ENCODE measurements around the gene SLC7A14. TPM values are rescaled to one million over a fixed set of nuclear protein-coding genes. Genes with fewer than 3 reads are reported as not detected.

The SLC7A14 gene
- total RNA-seq, 2 experiments from 2014 or later = not detected

- ATAC-seq = no peak
- CTCF ChIA-PET = interaction anchor here (1.1 to 1.2 kb wide), 3 partner anchors 11 to 258 kb away, joined by 3 to 4 read pairs (median 3); no protein-coding TSS in a partner anchor
- TF ChIP-seq CTCF (IDR thresholded peaks at IDR 0.05) = no peak
Observed at GRCh38 chr3:170553788-170554757, 31.8 kb downstream of the SLC7A14 start.

DNA sequence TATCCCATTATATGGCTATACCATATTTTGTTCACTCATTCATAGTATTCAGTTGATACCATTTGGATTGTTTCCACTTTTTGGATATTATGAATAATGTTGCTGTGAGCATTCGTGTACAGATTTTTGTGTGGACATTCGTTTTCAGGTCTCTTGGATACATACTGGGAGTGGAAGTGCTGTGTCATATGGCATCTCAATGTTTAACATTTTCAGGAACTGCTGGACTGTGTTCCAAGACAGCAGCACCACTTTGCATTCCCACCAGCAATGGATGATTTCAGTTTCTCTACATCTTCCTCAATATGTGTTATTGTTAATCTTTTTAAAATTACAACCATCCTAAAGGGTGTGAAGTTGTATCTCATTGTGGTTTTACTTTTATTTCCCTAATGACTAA, 34.6 kb downstream of the SLC7A14 start:
- TF ChIP-seq CTCF (IDR thresholded peaks at IDR 0.05) = no peak
- Mint-ChIP-seq H3K9me3 (no peaks in the 10 kb centered on the region), H3K27ac (no peak overlapping the region), H3K36me3 (ENCODE audit: low read depth) (no peaks in the 10 kb centered on the region), H3K4me1 (ENCODE audit: low read depth) (no peaks in the 10 kb centered on the region), H3K27me3 (peaks cover 20% of the 10 kb centered on the region), H3K4me3 (no peak overlapping the region)
- ChIA-PET CTCF (no interaction called here), POLR2A (no interaction called here)
- no peak for ATAC-seq
- intact Hi-C loops (cut with micrococcal nuclease) = no loop called here
- DNase-seq = no peak

More at GRCh38 chr3:170553788-170554757, 31.8 kb downstream of the SLC7A14 start:
- Mint-ChIP-seq H3K27ac (no peak overlapping the region), H3K36me3 (ENCODE audit: low read depth) (no peaks in the 10 kb centered on the region), H3K9me3 (no peaks in the 10 kb centered on the region), H3K4me3 (no peak overlapping the region), H3K4me1 (ENCODE audit: low read depth) (no peaks in the 10 kb centered on the region), H3K27me3 (peaks cover 16% of the 10 kb centered on the region)
- intact Hi-C loops (cut with micrococcal nuclease) = no loop called here
- DNase-seq = no peak
- POLR2A ChIA-PET = no interaction called here

- CTCF ChIA-PET = no interaction called here
- intact Hi-C loops (cut with micrococcal nuclease) = no loop called here
- no peak overlapping the region for H3K27ac Mint-ChIP-seq
Observed at GRCh38 chr3:170542704-170543103, 43.2 kb downstream of the SLC7A14 start.

GRCh38 chr3:170539897-170540296, 46.0 kb downstream of the SLC7A14 start:
- H3K9me3 Mint-ChIP-seq = no peaks in the 10 kb centered on the region
- no peaks in the 10 kb centered on the region for H3K36me3 Mint-ChIP-seq (ENCODE audit: low read depth)
- intact Hi-C loops (cut with micrococcal nuclease) = no loop called here
- no peak overlapping the region for H3K4me3 Mint-ChIP-seq
- TF ChIP-seq CTCF (IDR thresholded peaks at IDR 0.05) = no peak
- H3K27ac Mint-ChIP-seq = no peak overlapping the region
- no peaks in the 10 kb centered on the region for H3K4me1 Mint-ChIP-seq (ENCODE audit: low read depth)
- ATAC-seq (no peak), DNase-seq (no peak)
- CTCF ChIA-PET = interaction anchor here (1.4 kb wide), 1 partner anchor 126 kb away, joined by 5 read pairs; no protein-coding TSS in a partner anchor
- POLR2A ChIA-PET = no interaction called here
- peaks cover 14% of the 10 kb centered on the region for H3K27me3 Mint-ChIP-seq

More at GRCh38 chr3:170542704-170543103, 43.2 kb downstream of the SLC7A14 start:
- ATAC-seq (no peak), DNase-seq (no peak)
- TF ChIP-seq CTCF (IDR thresholded peaks at IDR 0.05) = no peak
- Mint-ChIP-seq H3K4me1 (ENCODE audit: low read depth) (no peaks in the 10 kb centered on the region), H3K36me3 (ENCODE audit: low read depth) (no peaks in the 10 kb centered on the region), H3K4me3 (no peak overlapping the region), H3K9me3 (no peaks in the 10 kb centered on the region), H3K27me3 (peaks cover 26% of the 10 kb centered on the region)
- POLR2A ChIA-PET = no interaction called here

DNA sequence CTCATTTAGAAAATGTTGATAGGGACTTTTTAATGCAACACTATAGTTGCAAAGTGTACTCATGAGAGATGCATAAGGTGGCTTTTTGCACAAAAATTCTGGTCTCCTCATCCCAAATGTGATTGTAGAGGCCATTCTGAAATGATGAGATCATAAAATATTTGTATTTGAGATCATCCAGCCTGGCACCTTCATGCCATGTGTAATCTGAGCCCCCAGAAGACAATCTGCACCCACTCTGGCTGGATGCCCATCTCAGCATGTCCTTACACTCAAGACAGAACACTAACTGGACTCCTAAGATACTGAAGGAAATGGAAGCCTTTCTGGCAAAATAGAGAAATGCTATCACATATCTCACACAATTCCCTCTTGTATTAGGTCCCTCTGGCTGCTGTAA, 49.2 kb downstream of the SLC7A14 start:
- TF ChIP-seq CTCF (IDR thresholded peaks at IDR 0.05) = no peak
- no peaks in the 10 kb centered on the region for H3K4me1 Mint-ChIP-seq (ENCODE audit: low read depth)
- no peaks in the 10 kb centered on the region for H3K9me3 Mint-ChIP-seq
- intact Hi-C loops (cut with micrococcal nuclease) = no loop called here
- ChIA-PET CTCF (interaction anchor here (1.0 kb wide), 1 partner anchor 275 kb away, joined by 3 read pairs; no protein-coding TSS in a partner anchor), POLR2A (interaction anchor here (0.6 kb wide), 1 partner anchor 90 kb away, joined by 3 read pairs; no protein-coding TSS in a partner anchor)
- no peaks in the 10 kb centered on the region for H3K36me3 Mint-ChIP-seq (ENCODE audit: low read depth)
- no peak for DNase-seq
- H3K4me3 Mint-ChIP-seq = no peak overlapping the region
- no peak overlapping the region for H3K27ac Mint-ChIP-seq
- no peak for ATAC-seq
- peaks cover 11% of the 10 kb centered on the region for H3K27me3 Mint-ChIP-seq
